H1 (cell line): ENCODE data around the gene IL27RA. TPM values are rescaled to one million over a fixed set of nuclear protein-coding genes. Genes with fewer than 3 reads are reported as not detected.

Experiments used
- SIN3A ChIP-seq, 2 experiments: IDR thresholded peaks in 1 of 2; conservative IDR thresholded peaks in 1 of 2; 2 replicates each; pipeline ENCODE4 v1.6.1; 2011 to 2012; ENCODE audit warnings: low read length in 2 of 2, improper control_type of control experiment in 1 of 2, low read depth in 1 of 2, mild to moderate bottlenecking in 1 of 2
- polyA plus RNA-seq, 7 experiments: library from polyadenylated mRNA; depleted of rRNA in 3 of 7; stranded (reverse) in 5 of 7; unstranded in 2 of 7; fragments of >200 nt in 5 of 7; fragments of 200-250 nt in 2 of 7; gene quantifications; 1 replicate in 5 of 7; 2 replicates in 1 of 7; 4 replicates in 1 of 7; pipeline versions ENCODE4 v1.2.1 to v1.2.3, GENCODE V29; 2011 to 2013; ENCODE audit warnings: missing spikeins in 2 of 7, mixed read lengths in 2 of 7
- total RNA-seq: library from RNA; stranded (reverse); fragmentation: NEBNext Ultra II Directional; extraction: Animal tissue kit (Norgen Biotek cat#: 25700); gene quantifications from 2 replicates; pipeline ENCODE4 v1.2.1, GENCODE V29; 2021

The IL27RA gene
- total and polyA plus RNA-seq, 2 of the 8 experiments (the other 6 are each of a cell fraction or from before 2014, with no cell fraction given): 9.9 to 14.7 TPM

DNA sequence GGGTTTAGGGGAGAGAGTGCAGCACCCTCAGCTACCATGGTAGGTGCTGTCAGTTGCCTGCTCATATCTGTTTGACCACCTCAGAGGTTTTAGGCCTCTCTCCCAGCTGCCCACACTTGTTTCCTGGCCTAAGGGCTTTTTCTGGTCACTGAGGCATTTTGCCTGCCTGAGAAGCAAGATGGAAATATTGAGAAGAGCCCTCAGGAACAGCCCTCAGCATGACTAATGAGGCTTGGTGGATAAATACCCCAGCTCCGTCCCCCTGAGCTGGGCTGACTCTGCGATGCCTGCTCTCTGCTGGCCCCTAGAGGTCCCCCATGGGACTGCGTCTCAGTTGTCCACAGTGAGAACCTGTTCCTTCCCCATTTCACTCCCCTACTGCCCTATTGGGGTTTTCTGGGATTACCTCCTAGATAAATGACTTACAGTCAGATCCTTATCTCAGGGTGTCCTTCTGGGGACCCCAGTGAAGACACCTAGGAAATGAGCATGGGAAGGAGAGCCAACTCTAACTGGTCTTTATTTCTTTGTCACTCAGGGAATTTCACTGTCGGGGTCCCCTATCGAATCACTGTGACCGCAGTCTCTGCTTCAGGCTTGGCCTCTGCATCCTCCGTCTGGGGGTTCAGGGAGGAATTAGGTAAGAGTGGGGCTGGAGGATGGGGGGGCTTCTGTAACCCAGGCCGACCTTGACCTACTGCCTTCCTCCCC lies 17.0 kb downstream of the IL27RA start (continued):
- TF ChIP-seq SIN3A (conservative IDR thresholded peaks at IDR 0.05 in 1 of 2, IDR thresholded peaks at IDR 0.05 in 1 of 2; ENCODE audit: low read depth in 1 of 2, low read length in 2 of 2): 0 out of 4 replicates have a peak, but pooled peaks of 1 of the 2 experiments have one; percentile 32
- TF ChIP-seq, all 59 proteins: peak for 6
